HG02938 (cell line): ENCODE data around the gene PBRM1.

Source experiments
- ATAC-seq: cut with Tn5 transposase; IDR thresholded peaks from one replicate; pipeline ENCODE4 v1.9.1; 2021; ENCODE audit warnings: mild to moderate bottlenecking, moderate library complexity; ENCODE audit not compliant: unreplicated experiment

PBRM1 gene

GRCh38 chr3:52512727-52513126 lies 173.0 kb downstream of the PBRM1 start:
- no peak for ATAC-seq

- no peak for ATAC-seq
These were observed 173.6 kb downstream of the PBRM1 start for GRCh38 chr3:52512105-52512504.

- no peak for ATAC-seq
These were observed 174.2 kb downstream of the PBRM1 start for GRCh38 chr3:52511509-52511908.

- ATAC-seq, result no peak
These were observed 175.9 kb downstream of the PBRM1 start for GRCh38 chr3:52509753-52510328.

GRCh38 chr3:52507359-52507758 lies 178.4 kb downstream of the PBRM1 start:
- ATAC-seq, result no peak

- ATAC-seq, result no peak
These were observed 179.3 kb downstream of the PBRM1 start for GRCh38 chr3:52506266-52506966.

- no peak for ATAC-seq
These were observed 180.7 kb downstream of the PBRM1 start for GRCh38 chr3:52504977-52505376.

- ATAC-seq, result no peak
These were observed 181.8 kb downstream of the PBRM1 start for GRCh38 chr3:52503788-52504424.

GRCh38 chr3:52502808-52503350 lies 182.8 kb downstream of the PBRM1 start:
- no peak for ATAC-seq

- no peak for ATAC-seq
These were observed 183.7 kb downstream of the PBRM1 start for GRCh38 chr3:52502001-52502400.

- ATAC-seq, result no peak
These were observed 184.7 kb downstream of the PBRM1 start for GRCh38 chr3:52501046-52501445.

- ATAC-seq, result no peak
These were observed 187.3 kb downstream of the PBRM1 start for GRCh38 chr3:52498137-52499054.

GRCh38 chr3:52495777-52496602 lies 189.7 kb downstream of the PBRM1 start:
- no peak for ATAC-seq
